HG03558 (cell line): Measurements from ENCODE around the gene CNTNAP1.

Experiments used
- ATAC-seq: cut with Tn5 transposase; IDR thresholded peaks from one replicate; pipeline ENCODE4 v1.9.1; 2021; ENCODE audit warnings: moderate number of reproducible peaks; ENCODE audit not compliant: unreplicated experiment; ENCODE audit errors: extremely low read depth

CNTNAP1 gene

GRCh38 chr17:42669977-42670788 is 12.1 kb upstream of the CNTNAP1 start:
- no peak for ATAC-seq

- ATAC-seq: no peak
Measured at GRCh38 chr17:42670789-42671657, 11.3 kb upstream of the CNTNAP1 start.

- no peak for ATAC-seq
Measured at GRCh38 chr17:42672038-42672437, 10.3 kb upstream of the CNTNAP1 start.

- no peak for ATAC-seq
Measured at GRCh38 chr17:42673266-42673884, 9.0 kb upstream of the CNTNAP1 start.

DNA sequence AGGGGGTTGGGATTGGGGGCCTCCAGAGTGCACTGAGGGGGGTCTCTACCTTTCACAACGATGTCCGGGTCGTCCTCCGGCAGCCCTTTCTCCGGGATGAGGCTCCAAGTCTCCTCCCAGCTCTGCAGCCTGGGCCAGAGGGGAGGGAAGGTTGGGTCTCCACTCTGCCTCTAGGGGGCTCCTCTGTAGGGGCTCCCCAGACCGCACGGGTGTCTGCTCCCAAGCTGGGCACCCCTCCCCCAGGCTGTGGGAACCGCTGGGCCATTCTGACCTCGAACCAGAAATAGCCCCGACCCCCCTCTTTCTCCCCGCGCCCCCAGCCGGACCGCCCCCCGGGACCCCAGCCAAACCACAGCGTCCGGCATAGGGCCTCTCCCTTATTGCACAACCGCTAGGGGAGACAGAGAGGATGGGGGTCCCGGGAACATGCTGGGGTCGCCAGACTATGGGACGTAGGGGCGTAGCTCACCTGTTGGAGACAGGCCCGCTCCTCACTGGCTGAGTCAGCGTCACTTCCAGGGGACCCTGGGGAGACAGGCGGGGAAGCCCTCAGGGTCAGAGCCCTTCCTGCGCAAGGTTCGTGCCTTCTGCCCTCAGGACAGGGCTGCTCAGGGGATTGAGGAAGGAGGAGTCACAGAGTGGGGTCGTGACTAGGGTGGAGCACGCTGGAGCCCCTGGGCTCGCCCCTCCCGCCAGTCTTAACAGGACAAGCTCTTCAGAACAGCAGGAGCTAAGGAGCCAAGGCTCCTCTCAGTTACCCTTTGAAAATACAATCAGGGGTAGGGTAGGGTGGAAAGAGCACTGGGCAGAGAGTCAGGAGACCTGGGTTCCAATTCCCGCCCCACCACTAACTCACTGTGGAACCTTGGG is 8.2 kb upstream of the CNTNAP1 start:
- no peak for ATAC-seq

- no peak for ATAC-seq
Measured at GRCh38 chr17:42674755-42675347, 7.5 kb upstream of the CNTNAP1 start.

DNA sequence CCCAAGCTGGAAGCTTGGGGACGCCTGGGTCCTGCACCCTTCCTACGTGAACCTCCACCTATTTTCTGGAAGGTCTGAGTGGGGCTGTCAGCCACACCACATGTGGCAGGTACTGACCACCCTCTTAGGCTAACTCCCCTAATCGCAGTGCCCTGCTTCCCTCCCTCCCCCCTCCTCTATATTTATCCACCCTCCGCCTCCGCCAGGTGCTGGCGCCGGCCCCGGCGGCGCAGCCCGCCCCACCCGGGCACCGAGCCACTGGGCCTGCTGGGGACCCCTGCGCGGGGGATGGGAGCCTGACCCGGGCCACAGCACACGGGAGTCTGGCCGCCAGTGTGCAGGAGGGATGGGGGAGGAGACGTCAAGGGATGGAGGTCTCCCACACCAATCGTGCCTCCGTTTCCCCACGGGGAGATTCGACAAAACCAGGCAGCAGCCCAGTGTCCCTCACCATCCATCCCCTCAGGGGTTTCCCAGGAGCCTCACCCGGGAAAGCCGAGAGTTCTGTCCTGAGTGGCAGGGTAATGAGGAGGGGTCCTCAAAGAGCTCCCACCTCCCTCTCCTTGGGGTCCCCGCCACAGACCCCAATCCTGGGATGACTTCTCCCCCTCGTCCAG is 6.9 kb upstream of the CNTNAP1 start:
- no peak for ATAC-seq

DNA sequence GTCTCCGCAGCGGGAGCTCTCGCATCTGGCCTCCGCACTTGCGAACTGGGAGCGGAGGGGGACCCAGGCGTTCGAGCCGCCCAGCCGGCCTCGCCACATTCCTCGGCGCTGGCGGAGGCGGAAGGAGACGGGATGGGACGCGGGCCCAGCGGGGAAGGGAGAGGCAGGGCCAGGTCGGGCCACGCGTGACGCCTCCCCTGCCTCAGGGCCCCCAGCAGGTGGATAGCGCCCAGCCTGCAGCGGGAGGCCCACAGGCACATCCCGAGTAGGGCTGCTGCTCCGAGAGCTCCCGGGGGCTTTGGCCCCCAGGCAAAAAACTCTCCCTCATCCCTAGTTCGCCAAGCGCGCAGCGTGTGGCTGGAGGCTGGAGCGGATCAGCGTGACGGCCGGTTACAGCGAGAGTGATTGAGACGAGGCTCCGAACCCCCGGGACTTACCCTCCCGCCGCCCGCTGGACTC is 6.3 kb upstream of the CNTNAP1 start:
- ATAC-seq: no peak

GRCh38 chr17:42676424-42677011 is 5.8 kb upstream of the CNTNAP1 start, which contains the start of gene PLEKHH3:
Gene PLEKHH3 (minus strand): TSS chr17:42676994. CDS start chr17:42676563, 431 bp downstream.
- peak; percentile 3 for ATAC-seq

- peak; percentile 57 for ATAC-seq
Measured at GRCh38 chr17:42677012-42677857, 5.1 kb upstream of the CNTNAP1 start.

- ATAC-seq: no peak
Measured at GRCh38 chr17:42677921-42678781, 4.2 kb upstream of the CNTNAP1 start.

GRCh38 chr17:42678951-42679491 is 3.3 kb upstream of the CNTNAP1 start:
- ATAC-seq: no peak

GRCh38 chr17:42679492-42680330 is 2.6 kb upstream of the CNTNAP1 start:
- ATAC-seq: no peak

- no peak for ATAC-seq
Measured at GRCh38 chr17:42680331-42680808, 2.0 kb upstream of the CNTNAP1 start.

GRCh38 chr17:42682722-42683403 is 532 bp downstream of the CNTNAP1 start:
- ATAC-seq: no peak
